OCI-LY3 (cell line): ENCODE measurements around the gene CHMP5.

Experiments used
- H2AFZ ChIP-seq: fragments of 200-600, 300-600 bp; shearing (Covaris generic); 2 replicates; pipeline ENCODE4 v1.6.0; 2014; ENCODE audit warnings: antibody characterized with exemption, low read depth, low read length
- H3K27ac ChIP-seq: fragments of 200-600, 300-600 bp; sonication (generic); 2 replicates; pipeline ENCODE4 v1.5.1; 2014; ENCODE audit warnings: mild to moderate bottlenecking, low read length, moderate library complexity, mixed read lengths
- H3K27me3 ChIP-seq: fragments of 200-600, 300-600 bp; sonication (generic); 2 replicates; pipeline ENCODE4 v1.6.1; 2014; ENCODE audit warnings: low read depth, low read length, mixed read lengths
- H3K36me3 ChIP-seq: fragments of 200-600, 300-600 bp; sonication (generic); replicated peaks from 2 replicates; pipeline ENCODE3; 2014; ENCODE audit warnings: low read depth, low read length, mixed read lengths
- H3K4me1 ChIP-seq: fragments of 300-600, 200-600 bp; sonication (generic); 2 replicates; pipeline ENCODE4 v1.6.1; 2014; ENCODE audit warnings: low read length, mixed read lengths
- H3K4me2 ChIP-seq: fragments of 200-600, 300-600 bp; sonication (generic); 2 replicates; pipeline ENCODE4 v1.6.1; 2014; ENCODE audit warnings: low read length, mixed read lengths
- H3K4me3 ChIP-seq: fragments of 300-600, 200-600 bp; sonication (generic); 2 replicates; pipeline ENCODE4 v1.5.1; 2014; ENCODE audit warnings: antibody characterized with exemption, mild to moderate bottlenecking, low read length, moderate library complexity
- H3K79me2 ChIP-seq: fragments of 300-600, 200-600 bp; shearing (Covaris generic); 2 replicates; pipeline ENCODE4 v1.6.1; 2014; ENCODE audit warnings: mild to moderate bottlenecking, low read length, mixed read lengths
- H3K9ac ChIP-seq: fragments of 300-600, 200-600 bp; shearing (Covaris generic); 2 replicates; pipeline ENCODE4 v1.6.0; 2014; ENCODE audit warnings: mild to moderate bottlenecking, low read length, moderate library complexity
- H3K9me3 ChIP-seq: fragments of 200-600, 300-600 bp; shearing (Covaris generic); 2 replicates; pipeline ENCODE4 v1.6.1; 2014; ENCODE audit warnings: low read length, mixed read lengths; ENCODE audit not compliant: insufficient read depth
- H4K20me1 ChIP-seq: fragments of 200-600, 300-600 bp; sonication (generic); 2 replicates; pipeline ENCODE4 v1.6.1; 2016; ENCODE audit warnings: low read length, mixed read lengths; ENCODE audit not compliant: insufficient read depth
- CTCF ChIP-seq: fragments of 200-600, 300-600 bp; sonication (generic); IDR thresholded peaks from 2 replicates; pipeline ENCODE4 v1.5.1; 2014; ENCODE audit warnings: antibody characterized with exemption, low read length, low read depth
- EZH2phosphoT487 ChIP-seq: fragments of 200-600 bp; shearing (Covaris generic); IDR thresholded peaks from 2 replicates; pipeline ENCODE4 v1.6.1; 2018; ENCODE audit warnings: antibody characterized with exemption, mixed run types, low read depth

CHMP5 gene

GRCh38 chr9:33273972-33274328 lies 9.1 kb downstream of the CHMP5 start:
- no peak for TF ChIP-seq CTCF
- no peak for TF ChIP-seq EZH2phosphoT487
- Histone ChIP-seq H3K4me3 (no peak overlapping the region), H3K9ac (no peak overlapping the region), H3K27me3 (no peaks in the 10 kb centered on the region), H3K27ac (no peak overlapping the region), H3K36me3 (peaks cover 44% of the 10 kb centered on the region), H4K20me1 (no peaks in the 10 kb centered on the region), H3K4me1 (peaks cover 7% of the 10 kb centered on the region; the same call in 1 of the 2 replicates), H3K79me2 (no peaks in the 10 kb centered on the region), H2AFZ (no peak overlapping the region), H3K4me2 (no peak overlapping the region), H3K9me3 (no peaks in the 10 kb centered on the region)

GRCh38 chr9:33277484-33277883 lies 12.6 kb downstream of the CHMP5 start:
- H3K4me2 ChIP-seq: no peak overlapping the region
- no peaks in the 10 kb centered on the region for H3K27me3 ChIP-seq
- no peak overlapping the region for H2AFZ ChIP-seq
- no peak overlapping the region for H3K27ac ChIP-seq
- no peaks in the 10 kb centered on the region for H3K9me3 ChIP-seq
- H3K9ac ChIP-seq: no peak overlapping the region
- H4K20me1 ChIP-seq: no peaks in the 10 kb centered on the region
- H3K4me3 ChIP-seq: no peak overlapping the region
- H3K4me1 ChIP-seq: peaks cover 12% of the 10 kb centered on the region
- TF ChIP-seq EZH2phosphoT487: no peak
- TF ChIP-seq CTCF: no peak
- H3K36me3 ChIP-seq: peaks cover 45% of the 10 kb centered on the region
- no peaks in the 10 kb centered on the region for H3K79me2 ChIP-seq

- H3K36me3 ChIP-seq: peaks cover 23% of the 10 kb centered on the region
- H3K4me2 ChIP-seq: no peak overlapping the region
- H3K27ac ChIP-seq: no peak overlapping the region
- peaks cover 19% of the 10 kb centered on the region for H3K4me1 ChIP-seq
- H4K20me1 ChIP-seq: no peaks in the 10 kb centered on the region
- no peaks in the 10 kb centered on the region for H3K9me3 ChIP-seq
- no peak overlapping the region for H3K4me3 ChIP-seq
- H3K9ac ChIP-seq: no peak overlapping the region
- no peaks in the 10 kb centered on the region for H3K27me3 ChIP-seq
- peaks cover 6% of the 10 kb centered on the region for H3K79me2 ChIP-seq
- H2AFZ ChIP-seq: no peak overlapping the region
- TF ChIP-seq EZH2phosphoT487 (no peak), CTCF (no peak)
These were observed 20.7 kb downstream of the CHMP5 start for GRCh38 chr9:33285502-33285901.

GRCh38 chr9:33287087-33287490 lies 22.2 kb downstream of the CHMP5 start:
- no peaks in the 10 kb centered on the region for H4K20me1 ChIP-seq
- H3K9me3 ChIP-seq: no peaks in the 10 kb centered on the region
- peak overlapping the region; percentile 28; the same call in 1 of the 2 replicates for H3K27ac ChIP-seq
- peaks cover 23% of the 10 kb centered on the region for H3K36me3 ChIP-seq
- H3K4me2 ChIP-seq: no peak overlapping the region
- H3K4me3 ChIP-seq: no peak overlapping the region
- H3K4me1 ChIP-seq: peaks cover 26% of the 10 kb centered on the region
- no peak overlapping the region for H3K9ac ChIP-seq
- no peak overlapping the region for H2AFZ ChIP-seq
- H3K27me3 ChIP-seq: no peaks in the 10 kb centered on the region
- H3K79me2 ChIP-seq: peaks cover 22% of the 10 kb centered on the region
- TF ChIP-seq EZH2phosphoT487 (no peak), CTCF (peak; percentile 83)
